GM19239 (cell line): Measurements from ENCODE around the gene CDH7.

Experiments used
- DNase-seq: peaks from one replicate; pipeline ENCODE4 v3.0.0; 2011; ENCODE audit warnings: low spot score; ENCODE audit not compliant: insufficient read length
- FAIRE-seq: peaks from 2 replicates; lab custom pipeline; 2011; peaks lifted over from hg19 to GRCh38; lab: Jason Lieb, UNC

The CDH7 gene

DNA sequence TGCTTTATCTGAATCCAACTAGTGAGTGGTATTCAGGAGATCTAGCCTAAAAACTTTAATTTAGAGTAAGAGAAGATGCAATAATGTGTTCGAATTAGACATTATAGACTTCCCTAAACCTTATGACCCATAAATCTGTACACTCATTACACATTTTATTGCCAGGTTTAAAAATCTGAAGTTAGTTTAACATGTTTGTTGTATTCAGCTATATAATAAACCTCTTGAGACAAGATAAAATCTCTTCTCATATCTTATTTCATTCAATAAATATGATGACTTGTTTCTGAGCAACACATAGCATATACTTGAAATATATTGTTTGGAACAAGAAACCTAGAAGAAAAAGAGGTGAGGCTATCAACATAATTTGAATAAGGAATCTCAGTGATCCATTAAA, 150.7 kb downstream of the CDH7 start:
- no peak for DNase-seq
- FAIRE-seq, result no peak

DNA sequence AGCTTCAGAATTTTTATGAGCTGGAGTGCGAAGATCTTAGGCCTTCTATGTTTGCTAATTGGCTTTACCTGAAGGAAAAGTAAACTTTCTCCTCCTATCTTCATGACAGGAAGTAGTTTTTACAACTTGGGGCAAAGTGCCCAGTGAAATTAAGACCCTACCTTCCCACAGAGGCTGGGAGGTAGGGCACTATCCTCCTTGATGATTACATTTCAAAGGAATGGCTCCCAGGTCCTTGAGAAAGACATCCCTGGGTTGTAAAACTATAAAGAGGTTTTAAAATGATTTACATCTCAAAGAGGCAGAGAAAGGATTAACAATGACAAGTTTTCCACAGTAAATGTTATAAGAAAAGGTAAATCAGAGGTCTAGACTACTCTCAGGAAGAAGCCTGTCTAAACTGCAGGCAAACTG, 155.8 kb downstream of the CDH7 start:
- no peak for FAIRE-seq
- DNase-seq, result no peak

DNA sequence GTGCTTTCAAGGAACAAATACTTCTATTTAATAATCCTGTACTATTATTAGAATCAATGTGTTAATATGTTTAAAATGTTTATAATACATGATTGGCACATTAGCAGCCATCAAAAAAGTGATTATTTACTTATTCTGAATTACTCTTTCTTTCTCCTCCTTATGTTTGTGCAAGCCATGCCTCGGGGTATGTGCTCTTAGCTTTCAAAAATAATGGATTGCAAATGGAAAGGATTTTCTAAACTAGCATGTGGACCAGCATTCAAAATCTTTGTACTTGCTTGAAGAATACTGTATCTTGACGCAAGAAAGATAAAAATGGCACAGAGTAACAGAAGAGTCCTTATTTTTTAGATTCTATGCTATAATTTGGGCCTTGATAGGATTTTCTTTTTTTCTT, 156.5 kb downstream of the CDH7 start:
- no peak for DNase-seq
- FAIRE-seq, result no peak

DNA sequence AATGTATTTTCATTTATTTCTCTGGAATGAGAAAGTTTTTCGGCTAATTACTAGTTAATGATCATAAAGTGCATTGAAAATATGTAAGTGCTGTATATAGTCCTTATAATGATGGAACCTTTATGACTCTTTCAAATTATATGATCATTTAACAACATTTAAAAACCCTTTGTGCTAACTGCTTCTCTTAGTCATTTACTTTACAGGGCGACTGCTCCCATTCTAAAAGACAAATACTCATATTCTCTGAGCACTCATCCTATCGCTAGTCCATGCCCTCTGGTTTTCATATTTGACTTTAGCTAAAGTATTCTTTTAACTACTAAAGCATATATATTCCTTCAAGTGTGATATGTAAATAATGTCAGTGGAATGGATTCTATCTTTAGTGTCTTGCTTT, 168.2 kb downstream of the CDH7 start:
- no peak for FAIRE-seq
- no peak for DNase-seq

DNA sequence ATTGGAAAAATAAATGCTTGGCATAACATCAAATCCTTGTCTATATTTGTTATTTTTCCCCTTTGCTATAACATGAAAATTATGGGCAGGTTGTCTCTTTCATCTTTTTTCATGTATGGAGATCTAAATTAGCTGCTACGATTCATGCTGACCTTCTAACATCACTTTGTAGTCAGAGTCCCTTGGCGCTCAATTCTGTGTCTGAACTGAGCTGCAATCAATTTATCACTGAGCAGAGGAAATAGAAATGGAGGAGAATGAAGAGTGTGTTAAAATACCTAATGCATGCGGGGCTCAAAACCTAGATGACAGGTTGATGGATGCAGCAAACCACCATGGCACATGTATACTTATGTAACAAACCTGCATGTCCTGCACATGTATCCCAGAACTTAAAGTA, 168.9 kb downstream of the CDH7 start:
- no peak for FAIRE-seq
- no peak for DNase-seq

DNA sequence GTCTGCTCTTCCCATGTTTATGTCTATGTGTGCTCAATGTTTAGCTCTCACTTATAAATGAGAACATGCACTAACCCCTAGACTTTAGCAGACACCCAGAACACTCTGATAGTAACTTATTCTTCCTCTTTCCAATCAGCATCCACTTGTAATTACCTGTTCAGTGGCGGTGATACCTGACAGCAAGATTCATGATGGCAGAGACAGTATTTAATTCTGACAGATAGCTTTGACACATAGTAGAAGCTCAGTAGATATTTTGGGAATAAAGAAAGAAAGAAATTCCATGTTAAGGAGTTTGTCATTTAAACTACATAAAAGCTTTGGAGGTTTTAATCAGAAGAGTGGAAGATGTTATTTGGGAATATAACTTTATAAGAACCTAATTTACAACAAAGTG, 171.3 kb downstream of the CDH7 start:
- no peak for DNase-seq
- no peak for FAIRE-seq

DNA sequence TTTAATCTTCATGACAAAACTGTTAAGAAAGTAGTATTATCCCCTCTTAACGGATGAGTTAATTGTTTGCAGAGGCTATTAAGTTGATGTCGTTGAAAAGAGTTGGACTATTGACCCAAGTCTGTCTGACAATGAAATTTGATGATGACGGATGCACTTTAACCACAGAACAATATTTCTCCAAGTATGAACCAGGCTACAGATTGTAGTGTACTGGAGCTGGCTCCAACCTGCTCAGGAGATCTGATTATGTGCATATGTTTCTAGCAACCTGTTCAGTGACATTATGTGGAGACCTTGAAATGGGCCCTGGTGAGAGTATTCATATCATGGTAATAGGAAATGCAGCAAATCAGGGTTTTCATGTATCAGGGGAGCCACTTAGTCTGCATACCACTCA, 174.1 kb downstream of the CDH7 start:
- DNase-seq (no peak), FAIRE-seq (no peak)

DNA sequence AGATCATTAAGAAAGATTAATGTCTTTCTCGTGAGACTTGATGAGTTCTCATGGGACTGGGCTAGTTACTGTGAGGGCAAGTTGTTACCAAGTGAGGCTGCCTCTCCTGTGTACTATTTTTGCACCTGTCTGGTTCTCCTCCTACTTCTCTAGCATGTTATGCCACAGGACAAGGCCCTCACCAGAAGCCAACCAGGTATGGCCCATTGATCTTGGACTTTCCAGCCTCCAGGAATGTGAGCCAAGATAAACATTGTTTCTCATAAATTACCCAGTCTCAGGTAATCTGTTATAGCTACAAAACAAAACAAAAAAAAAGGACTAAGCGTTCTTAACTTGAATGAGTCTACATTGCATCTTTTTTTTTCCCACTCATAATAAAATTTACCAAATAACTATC, 184.1 kb downstream of the CDH7 start:
- DNase-seq (no peak), FAIRE-seq (no peak)

DNA sequence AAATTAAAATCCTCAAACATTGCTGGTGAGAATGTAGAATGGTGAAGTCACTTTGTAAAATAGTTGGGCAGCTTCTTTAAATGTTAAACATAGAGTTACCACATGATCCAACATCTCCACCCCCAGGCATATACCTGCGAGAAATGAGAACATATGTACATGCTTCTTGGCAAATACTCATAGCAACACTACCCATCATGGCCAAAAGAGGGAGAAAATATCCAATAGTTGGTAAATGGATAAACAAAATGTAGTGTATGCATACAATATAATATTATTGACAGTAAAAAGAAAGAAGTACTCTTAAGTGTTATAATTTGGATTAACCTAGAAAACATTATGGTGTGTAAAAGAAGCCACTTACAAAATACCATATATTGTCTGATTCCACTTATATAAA, 185.9 kb downstream of the CDH7 start:
- DNase-seq (no peak), FAIRE-seq (no peak)

DNA sequence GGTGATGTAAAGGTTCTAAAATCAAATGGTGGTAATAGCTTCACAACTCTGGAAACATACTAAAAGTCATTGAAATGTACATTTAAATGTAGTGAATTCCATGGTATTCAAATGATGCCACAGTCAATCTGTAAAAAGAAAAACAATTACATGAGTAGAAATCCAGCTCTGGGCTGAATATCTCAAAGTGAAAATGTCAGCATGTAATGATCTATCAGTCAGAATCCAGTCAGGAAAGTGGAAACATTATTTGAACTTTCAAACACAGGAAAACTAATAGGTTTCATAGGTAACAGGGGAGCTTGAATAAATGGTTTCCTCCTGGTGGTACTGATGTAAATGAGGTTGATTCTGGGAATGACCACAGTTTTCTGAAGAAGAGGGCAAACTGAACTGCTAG, 186.4 kb downstream of the CDH7 start:
- FAIRE-seq (no peak), DNase-seq (no peak)

DNA sequence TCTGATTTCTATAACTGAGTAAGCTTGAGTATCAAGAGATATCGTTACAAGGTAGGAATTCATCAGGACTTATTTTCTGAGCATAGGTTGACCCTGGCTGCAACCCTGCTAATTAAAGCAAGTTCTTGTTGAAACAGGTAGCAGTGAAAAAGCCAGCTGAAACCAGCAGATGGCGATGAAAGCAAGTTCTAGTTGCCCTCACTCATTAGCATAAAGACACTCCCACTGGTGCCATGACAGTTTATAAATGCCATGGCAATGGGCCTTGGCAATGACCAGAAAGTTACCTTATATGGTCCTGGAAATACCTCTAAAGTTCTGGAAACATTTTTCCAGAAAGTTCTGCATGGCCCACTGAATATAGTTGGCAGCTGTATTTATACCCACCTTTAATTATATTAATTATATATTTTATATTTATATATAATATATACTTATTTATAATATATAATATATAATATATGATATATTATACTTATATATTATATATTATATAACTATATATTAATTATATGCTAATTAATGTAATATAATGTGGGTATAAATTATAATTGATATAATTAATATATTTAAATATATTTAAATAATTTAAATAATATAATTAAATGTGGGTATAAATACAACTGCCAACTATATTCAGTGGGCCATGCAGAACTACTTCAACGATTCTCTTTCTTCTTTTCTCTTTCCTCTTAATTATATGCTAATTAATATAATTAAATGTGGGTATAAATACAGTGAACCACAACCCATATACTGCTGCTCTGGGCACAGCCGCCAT, 188.0 kb downstream of the CDH7 start:
- no peak for FAIRE-seq
- DNase-seq, result no peak
